ENCODE measurements around the gene KRTAP12-4.
"Not testable (repeated sequence)": the region's sequence is repeated elsewhere in the genome, so short reads cannot be mapped to it uniquely, and the experiment has no call there.

KRTAP12-4 gene

GRCh38 chr21:44670642-44671432, 16.4 kb upstream of the KRTAP12-4 start:
- TF ChIP-seq, protein P1, sequence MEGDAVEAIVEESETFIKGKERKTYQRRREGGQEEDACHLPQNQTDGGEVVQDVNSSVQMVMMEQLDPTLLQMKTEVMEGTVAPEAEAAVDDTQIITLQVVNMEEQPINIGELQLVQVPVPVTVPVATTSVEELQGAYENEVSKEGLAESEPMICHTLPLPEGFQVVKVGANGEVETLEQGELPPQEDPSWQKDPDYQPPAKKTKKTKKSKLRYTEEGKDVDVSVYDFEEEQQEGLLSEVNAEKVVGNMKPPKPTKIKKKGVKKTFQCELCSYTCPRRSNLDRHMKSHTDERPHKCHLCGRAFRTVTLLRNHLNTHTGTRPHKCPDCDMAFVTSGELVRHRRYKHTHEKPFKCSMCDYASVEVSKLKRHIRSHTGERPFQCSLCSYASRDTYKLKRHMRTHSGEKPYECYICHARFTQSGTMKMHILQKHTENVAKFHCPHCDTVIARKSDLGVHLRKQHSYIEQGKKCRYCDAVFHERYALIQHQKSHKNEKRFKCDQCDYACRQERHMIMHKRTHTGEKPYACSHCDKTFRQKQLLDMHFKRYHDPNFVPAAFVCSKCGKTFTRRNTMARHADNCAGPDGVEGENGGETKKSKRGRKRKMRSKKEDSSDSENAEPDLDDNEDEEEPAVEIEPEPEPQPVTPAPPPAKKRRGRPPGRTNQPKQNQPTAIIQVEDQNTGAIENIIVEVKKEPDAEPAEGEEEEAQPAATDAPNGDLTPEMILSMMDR (IDR thresholded peaks at IDR 0.05; ENCODE audit: borderline replicate concordance, insufficient read depth, low read depth, low read length), result no peak
- no peak overlapping the region for H3K4me3 ChIP-seq (ENCODE audit: low read depth, low read length)

GRCh38 chr21:44667612-44668011, 13.2 kb upstream of the KRTAP12-4 start:
- TF ChIP-seq, protein P1 (IDR thresholded peaks at IDR 0.05; ENCODE audit: borderline replicate concordance, insufficient read depth, low read depth, low read length), result no peak
- H3K4me3 ChIP-seq (ENCODE audit: low read depth, low read length), result no peak overlapping the region

DNA sequence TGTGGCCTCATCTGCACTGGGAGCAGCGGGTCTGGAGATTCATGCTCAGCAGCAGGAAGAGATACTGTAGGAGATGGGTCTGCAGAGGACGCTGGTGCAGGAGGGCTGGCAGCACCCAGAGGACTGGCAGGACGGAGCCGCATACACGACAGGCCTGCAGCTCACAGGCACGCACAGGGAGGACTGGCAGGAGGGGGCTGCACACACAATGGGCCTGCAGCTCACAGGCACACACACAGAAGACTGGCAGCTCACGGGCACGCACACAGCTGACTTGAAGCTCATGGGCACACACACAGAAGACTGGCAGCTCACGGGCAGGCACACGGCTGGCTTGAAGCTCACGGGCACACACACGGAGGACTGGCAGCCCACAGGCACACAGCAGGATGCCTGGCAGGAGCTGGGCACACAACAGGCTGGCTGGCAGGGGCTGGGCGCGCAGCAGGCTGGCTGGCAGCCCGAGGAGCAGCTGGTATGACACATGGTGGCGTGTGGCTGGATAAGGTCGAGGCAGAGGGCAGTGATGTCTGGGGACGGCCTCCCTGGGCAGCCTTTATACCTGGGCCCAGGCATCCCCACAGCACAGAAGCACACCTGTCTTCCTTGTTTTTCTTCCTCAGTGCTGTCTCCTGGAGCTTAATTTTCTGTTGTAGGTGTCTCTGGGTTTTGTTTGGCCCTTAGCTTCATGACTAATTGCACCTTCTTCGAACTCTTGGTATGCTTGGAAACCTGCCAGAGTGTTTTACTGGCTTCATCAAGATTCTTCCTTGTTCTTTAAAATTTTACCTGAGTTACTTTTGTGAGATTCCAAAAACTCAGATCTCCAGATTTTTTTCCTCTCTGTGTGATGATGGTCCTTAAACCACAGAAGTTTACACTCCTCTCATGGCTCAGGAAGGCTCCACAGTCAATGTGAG, 12.2 kb upstream of the KRTAP12-4 start, which contains the start of gene KRTAP12-2:
Gene KRTAP12-2, minus strand, starts transcription at position 527 of the 920 bp plus-strand sequence. Its CDS starts 41 bp downstream, at position 486.
- H3K4me3 ChIP-seq (ENCODE audit: low read depth, low read length), result no peak within 1 kb of the TSS
- TF ChIP-seq, protein P1 (IDR thresholded peaks at IDR 0.05; ENCODE audit: borderline replicate concordance, insufficient read depth, low read depth, low read length), result no peak

DNA sequence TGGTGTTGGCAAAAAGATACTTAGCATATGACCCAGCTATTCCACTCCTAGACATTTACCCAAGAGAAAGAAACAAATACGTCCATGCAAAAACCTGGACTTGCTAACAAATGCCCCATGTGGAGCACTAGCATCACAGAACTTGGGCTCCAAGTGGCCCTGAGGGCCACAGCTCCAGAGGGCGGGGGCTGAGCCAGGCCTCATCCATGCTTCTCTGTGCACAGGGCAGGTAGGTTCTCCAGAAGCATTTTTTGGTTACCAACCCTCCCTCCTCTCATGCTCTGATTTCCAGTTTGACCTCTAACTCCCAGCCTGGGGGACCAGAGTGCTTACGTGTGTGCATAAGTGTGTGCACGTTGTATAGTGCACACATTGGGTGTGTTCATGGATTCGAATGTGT, 10.2 kb upstream of the KRTAP12-4 start:
- no peak overlapping the region for H3K4me3 ChIP-seq (ENCODE audit: low read depth, low read length)
- TF ChIP-seq, protein P1 (IDR thresholded peaks at IDR 0.05; ENCODE audit: borderline replicate concordance, insufficient read depth, low read depth, low read length), result no peak

- H3K4me3 ChIP-seq (ENCODE audit: low read depth, low read length), result not testable (repeated sequence)
Measured at GRCh38 chr21:44661567-44661966, 7.1 kb upstream of the KRTAP12-4 start.

DNA sequence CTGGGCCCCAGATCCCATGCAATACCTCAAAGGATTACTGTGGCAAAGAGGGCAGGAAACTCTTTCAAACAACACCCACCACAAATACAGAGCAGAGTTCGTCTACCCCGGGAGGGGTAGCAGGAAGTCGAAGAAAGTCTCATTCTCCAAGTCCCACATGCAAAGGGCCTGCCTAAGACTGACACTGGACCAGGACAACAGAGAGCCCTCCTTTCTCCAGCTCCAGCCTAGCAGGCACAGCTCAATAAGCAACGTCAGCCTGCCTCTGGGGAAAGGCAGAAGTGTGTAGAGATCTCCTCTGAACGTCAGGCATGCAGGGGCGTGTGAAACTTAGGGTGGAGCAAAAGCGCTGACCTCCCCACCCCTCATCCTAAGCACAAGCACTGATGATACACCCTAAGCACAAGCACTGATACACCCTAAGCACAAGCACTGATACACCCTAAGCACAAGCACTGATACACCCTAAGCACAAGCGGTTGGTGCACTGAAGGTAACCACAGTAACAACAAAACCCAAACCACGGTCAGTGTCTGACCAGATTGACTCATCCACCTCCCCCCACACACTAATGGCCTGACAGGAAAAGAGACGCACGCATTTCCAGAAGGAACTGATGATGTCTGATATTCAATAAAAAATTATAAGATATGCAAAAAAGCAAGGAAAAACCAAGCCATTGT, 4.6 kb upstream of the KRTAP12-4 start:
- TF ChIP-seq, protein P1 (IDR thresholded peaks at IDR 0.05; ENCODE audit: borderline replicate concordance, insufficient read depth, low read depth, low read length), result no peak
- H3K4me3 ChIP-seq (ENCODE audit: low read depth, low read length), result no peak overlapping the region

DNA sequence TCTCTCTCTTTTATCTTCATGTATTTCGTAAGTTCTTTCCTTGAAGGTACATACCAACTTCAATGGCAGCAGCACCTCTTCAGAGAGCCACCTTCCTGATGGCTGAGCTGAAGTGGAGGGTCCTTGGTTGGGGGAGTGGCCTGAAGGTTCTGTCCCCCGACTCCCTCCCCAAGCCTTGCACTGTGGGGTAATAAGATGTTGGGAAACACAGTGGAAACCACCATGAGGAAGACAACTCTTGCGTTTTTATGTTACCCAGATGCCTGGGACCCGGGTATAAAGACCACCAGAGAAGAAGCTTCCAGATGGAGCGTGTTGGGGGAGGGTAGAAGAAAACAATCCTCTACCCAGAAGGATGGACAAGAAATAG, 4.1 kb upstream of the KRTAP12-4 start:
- TF ChIP-seq, protein P1 (IDR thresholded peaks at IDR 0.05; ENCODE audit: borderline replicate concordance, insufficient read depth, low read depth, low read length), result no peak
- H3K4me3 ChIP-seq (ENCODE audit: low read depth, low read length), result no peak overlapping the region
